GM12865 (cell line): ENCODE data around the gene CDH4.

Experiments used
- DNase-seq: peaks from one replicate; pipeline ENCODE4 v3.0.0; 2010; ENCODE audit warnings: low read depth
- H3K4me3 ChIP-seq: 2 replicates; pipeline ENCODE4 v1.5.1; 2011; ENCODE audit warnings: mild to moderate bottlenecking, low read depth, low read length, control low read depth
- CTCF ChIP-seq: IDR thresholded peaks from 2 replicates; pipeline ENCODE4 v1.5.1; 2011; ENCODE audit warnings: low read length, control low read depth, low read depth, inconsistent platforms; ENCODE audit not compliant: insufficient read depth; ENCODE audit errors: missing control alignments

Gene CDH4

GRCh38 chr20:61752576-61752975, 500.5 kb downstream of the CDH4 start:
- no peak overlapping the region for H3K4me3 ChIP-seq
- no peak for TF ChIP-seq CTCF
- no peak for DNase-seq

GRCh38 chr20:61753316-61753942, 501.4 kb downstream of the CDH4 start:
- TF ChIP-seq CTCF: no peak
- DNase-seq: no peak

GRCh38 chr20:61753987-61754956, 502.2 kb downstream of the CDH4 start:
- no peak for DNase-seq
- no peak for TF ChIP-seq CTCF

More at GRCh38 chr20:61753316-61753942, 501.4 kb downstream of the CDH4 start:
- H3K4me3 ChIP-seq: no peak overlapping the region

GRCh38 chr20:61754976-61755778, 503.1 kb downstream of the CDH4 start:
- H3K4me3 ChIP-seq: no peak overlapping the region
- DNase-seq: no peak
- no peak for TF ChIP-seq CTCF

More at GRCh38 chr20:61753987-61754956, 502.2 kb downstream of the CDH4 start:
- H3K4me3 ChIP-seq: no peak overlapping the region

GRCh38 chr20:61755971-61756845, 504.1 kb downstream of the CDH4 start:
- no peak for TF ChIP-seq CTCF
- no peak for DNase-seq
- H3K4me3 ChIP-seq: no peak overlapping the region
